ENCODE data around the gene PRXL2C. TPM values are rescaled to one million over a fixed set of nuclear protein-coding genes. Genes with fewer than 3 reads are reported as not detected.
"Not testable (repeated sequence)": the region's sequence is repeated elsewhere in the genome, so short reads cannot be mapped to it uniquely, and the experiment has no call there.

PRXL2C gene
- total and polyA plus RNA-seq, 2 donors from 2014 or later = 6.4 to 19.8 TPM

- intact Hi-C loops (cut with DNase I) = no loop called here
Observed at GRCh38 chr9:96680812-96681499, 25.8 kb upstream of the PRXL2C start.

GRCh38 chr9:96674906-96675538 is 19.9 kb upstream of the PRXL2C start:
- DNase-seq = no peak
- Histone ChIP-seq H3K27me3 (ENCODE audit: control insufficient read depth, insufficient read depth, low read length) (no peaks in the 10 kb centered on the region), H3K27ac (ENCODE audit: low read depth in 2 of 2, low read length in 2 of 2) (no peak overlapping the region), H3K4me1 (ENCODE audit: control insufficient read depth in 2 of 3, insufficient read depth in 2 of 3, low read depth in 1 of 3, low read length in 3 of 3) (no peaks in the 10 kb centered on the region), H3K4me3 (ENCODE audit: low read length in 3 of 3) (no peak overlapping the region), H3K36me3 (ENCODE audit: control insufficient read depth in 2 of 3, insufficient read depth in 3 of 3, low read length in 3 of 3) (no peaks in the 10 kb centered on the region), H3K9ac (ENCODE audit: low read length in 3 of 3) (no peak overlapping the region), H3K9me3 (ENCODE audit: control insufficient read depth in 2 of 3, insufficient read depth in 1 of 3, low read length in 3 of 3) (peaks cover 0 to 4% (median 0%) of the 10 kb centered on the region in 3 donors)
- FAIRE-seq = no peak
- intact Hi-C loops (cut with DNase I) = no loop called here
- TF ChIP-seq CTCF (IDR thresholded peaks at IDR 0.05; ENCODE audit: borderline replicate concordance, extremely low read depth, insufficient read depth) = no peak

More at GRCh38 chr9:96680812-96681499, 25.8 kb upstream of the PRXL2C start:
- Histone ChIP-seq H3K27me3 (ENCODE audit: control insufficient read depth, insufficient read depth, low read length) (no peaks in the 10 kb centered on the region), H3K4me3 (ENCODE audit: low read length in 3 of 3) (no peak overlapping the region), H3K4me1 (ENCODE audit: control insufficient read depth in 2 of 3, insufficient read depth in 2 of 3, low read depth in 1 of 3, low read length in 3 of 3) (no peaks in the 10 kb centered on the region), H3K27ac (ENCODE audit: low read depth in 2 of 2, low read length in 2 of 2) (no peak overlapping the region), H3K36me3 (ENCODE audit: control insufficient read depth in 2 of 3, insufficient read depth in 3 of 3, low read length in 3 of 3) (no peaks in the 10 kb centered on the region), H3K9ac (ENCODE audit: low read length in 3 of 3) (no peak overlapping the region), H3K9me3 (ENCODE audit: control insufficient read depth in 2 of 3, insufficient read depth in 1 of 3, low read length in 3 of 3) (no peaks in the 10 kb centered on the region)
- TF ChIP-seq CTCF (IDR thresholded peaks at IDR 0.05; ENCODE audit: borderline replicate concordance, extremely low read depth, insufficient read depth) = no peak
- DNase-seq (no peak), FAIRE-seq (no peak)

GRCh38 chr9:96673786-96674185 is 18.7 kb upstream of the PRXL2C start:
- intact Hi-C loops (cut with DNase I) = not testable (repeated sequence)

GRCh38 chr9:96668868-96669534 is 13.9 kb upstream of the PRXL2C start:
- Histone ChIP-seq H3K36me3 (ENCODE audit: control insufficient read depth in 2 of 3, insufficient read depth in 3 of 3, low read length in 3 of 3) (no peaks in the 10 kb centered on the region), H3K4me3 (ENCODE audit: low read length in 3 of 3) (no peak overlapping the region), H3K4me1 (ENCODE audit: control insufficient read depth in 2 of 3, insufficient read depth in 2 of 3, low read depth in 1 of 3, low read length in 3 of 3) (no peaks in the 10 kb centered on the region), H3K27me3 (ENCODE audit: control insufficient read depth, insufficient read depth, low read length) (no peaks in the 10 kb centered on the region), H3K27ac (ENCODE audit: low read depth in 2 of 2, low read length in 2 of 2) (no peak overlapping the region), H3K9ac (ENCODE audit: low read length in 3 of 3) (no peak overlapping the region), H3K9me3 (ENCODE audit: control insufficient read depth in 2 of 3, insufficient read depth in 1 of 3, low read length in 3 of 3) (peaks cover 0 to 2% (median 0%) of the 10 kb centered on the region in 3 donors)
- no peak for TF ChIP-seq CTCF (IDR thresholded peaks at IDR 0.05; ENCODE audit: borderline replicate concordance, extremely low read depth, insufficient read depth)
- DNase-seq (no peak), FAIRE-seq (no peak)
- intact Hi-C loops (cut with DNase I) = loop anchor here (10.0 kb wide), 1 partner anchor 334 kb away; no protein-coding TSS in a partner anchor

More at GRCh38 chr9:96673786-96674185, 18.7 kb upstream of the PRXL2C start:
- not testable (repeated sequence) for H3K9ac ChIP-seq (ENCODE audit: low read length in 3 of 3); H3K27ac ChIP-seq (ENCODE audit: low read depth in 2 of 2, low read length in 2 of 2); H3K4me3 ChIP-seq (ENCODE audit: low read length in 3 of 3); H3K4me1 ChIP-seq (ENCODE audit: control insufficient read depth in 2 of 3, insufficient read depth in 2 of 3, low read depth in 1 of 3, low read length in 3 of 3); FAIRE-seq; DNase-seq; H3K27me3 ChIP-seq (ENCODE audit: control insufficient read depth, insufficient read depth, low read length); H3K36me3 ChIP-seq (ENCODE audit: control insufficient read depth in 2 of 3, insufficient read depth in 3 of 3, low read length in 3 of 3); H3K9me3 ChIP-seq (ENCODE audit: control insufficient read depth in 2 of 3, insufficient read depth in 1 of 3, low read length in 3 of 3)
